Measurements from ENCODE around the gene FAM149B1. TPM values are rescaled to one million over a fixed set of nuclear protein-coding genes. Genes with fewer than 3 reads are reported as not detected.

FAM149B1 gene
- total RNA-seq, 4 donors from 2014 or later = 2.2 to 6.9 (median 5.6) TPM

DNA sequence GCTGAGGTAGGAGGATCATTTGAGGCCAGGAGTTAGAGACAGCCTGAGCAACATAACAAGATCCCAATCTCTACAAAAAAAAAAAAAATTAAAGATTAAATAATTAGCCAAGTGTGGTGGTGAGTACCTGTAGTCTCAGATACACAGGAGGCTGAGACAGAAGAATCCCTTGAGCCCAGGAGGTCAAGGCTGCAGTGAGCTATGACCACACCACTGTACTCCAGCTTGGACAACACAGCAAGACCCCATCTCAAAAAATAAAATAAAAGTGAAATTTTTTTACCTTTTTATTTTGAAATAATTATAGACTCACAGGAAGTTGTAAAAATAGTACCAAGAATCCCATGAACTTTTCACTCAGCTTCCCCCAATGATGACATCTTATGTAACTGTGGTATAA is 4.9 kb downstream of the FAM149B1 start:
- intact Hi-C loops (cut with DNase I; ENCODE audit: low total_unique reads) = no loop called here
- TF ChIP-seq CTCF (IDR thresholded peaks at IDR 0.05 in 4 of 5, conservative IDR thresholded peaks at IDR 0.05 in 1 of 5) (no peak), POLR2A (IDR thresholded peaks at IDR 0.05) (no peak)
- peaks cover 4 to 14% of the 10 kb centered on the region in 2 donors for H3K4me1 ChIP-seq

DNA sequence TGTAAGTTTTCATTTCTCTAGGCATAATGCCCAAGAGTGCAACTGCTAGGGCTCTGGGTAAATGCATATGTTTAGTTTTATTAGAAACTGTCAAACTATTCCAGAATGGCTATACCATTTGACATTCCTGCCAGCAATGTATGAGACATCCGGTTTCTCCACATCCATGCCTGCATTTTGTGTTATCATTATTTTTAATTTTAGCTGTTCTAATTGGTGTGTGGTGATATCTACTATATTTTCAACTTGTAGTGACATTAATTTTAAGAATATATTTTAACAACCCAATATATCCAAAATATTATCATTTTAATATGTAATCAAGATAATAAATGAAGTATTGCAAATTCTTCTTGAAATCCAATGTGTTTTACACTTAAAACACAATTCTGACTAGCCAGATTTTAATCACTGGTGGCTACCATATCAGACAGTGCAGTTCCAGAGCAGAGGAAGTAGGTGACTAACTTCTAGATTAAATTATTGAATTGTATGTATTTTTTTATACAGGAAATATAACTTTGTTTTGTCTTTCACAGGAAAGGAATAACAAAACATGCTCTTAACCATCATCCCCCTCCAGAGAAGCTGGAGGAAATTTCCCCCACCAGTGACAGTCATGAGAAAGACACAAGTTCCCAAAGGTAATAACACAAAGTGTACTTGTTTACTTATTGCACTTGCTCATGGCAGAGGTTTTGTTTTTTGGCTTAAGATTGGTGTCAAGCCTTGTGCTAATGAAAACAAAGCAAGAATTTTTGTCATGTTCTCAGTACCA is 6.4 kb downstream of the FAM149B1 start:
- no peak overlapping the region for H3K4me3 ChIP-seq
- intact Hi-C loops (cut with DNase I; ENCODE audit: low total_unique reads) (no loop called here), in situ Hi-C loops (cut with MboI; ENCODE audit: low sequenced_read_pairs in 4 of 4) (loop anchor here (25.0 kb wide), 2 partner anchors 112 to 812 kb away; partner anchors contain the start of gene DNAJB12 (in 4 of the 4))
- H3K27ac ChIP-seq = no peak overlapping the region
- peaks cover 0 to 38% of the 10 kb centered on the region in 2 donors for H3K36me3 ChIP-seq
- peaks cover 0 to 4% of the 10 kb centered on the region in 2 donors for H3K4me1 ChIP-seq
- no peak for TF ChIP-seq CTCF (IDR thresholded peaks at IDR 0.05 in 4 of 5, conservative IDR thresholded peaks at IDR 0.05 in 1 of 5)
- no peak for TF ChIP-seq POLR2A (IDR thresholded peaks at IDR 0.05)
- no peak for ATAC-seq
- H3K9me3 ChIP-seq = no peaks in the 10 kb centered on the region
- DNase-seq = no peak
- H3K27me3 ChIP-seq = no peaks in the 10 kb centered on the region

More for the DNA sequence above, 4.9 kb downstream of the FAM149B1 start:
- DNase-seq (no peak), ATAC-seq (no peak)
- no peak overlapping the region for H3K4me3 ChIP-seq
- no peak overlapping the region for H3K27ac ChIP-seq
- H3K27me3 ChIP-seq = no peaks in the 10 kb centered on the region
- in situ Hi-C loops (cut with MboI; ENCODE audit: low sequenced_read_pairs in 4 of 4) = loop anchor here (25.0 kb wide), 2 partner anchors 111 to 811 kb away; partner anchors contain the start of gene DNAJB12 (in 4 of the 4)
- H3K9me3 ChIP-seq = no peaks in the 10 kb centered on the region
- peaks cover 0 to 24% of the 10 kb centered on the region in 2 donors for H3K36me3 ChIP-seq

GRCh38 chr10:73182568-73182967 is 14.6 kb downstream of the FAM149B1 start:
- no peak overlapping the region for H3K4me3 ChIP-seq
- H3K36me3 ChIP-seq = peaks cover 0 to 49% of the 10 kb centered on the region in 2 donors
- no peaks in the 10 kb centered on the region for H3K4me1 ChIP-seq
- H3K27me3 ChIP-seq = no peaks in the 10 kb centered on the region
- intact Hi-C loops (cut with DNase I; ENCODE audit: low total_unique reads) = no loop called here
- ATAC-seq (no peak), DNase-seq (no peak)
- no peak for TF ChIP-seq POLR2A (IDR thresholded peaks at IDR 0.05)
- TF ChIP-seq CTCF (IDR thresholded peaks at IDR 0.05 in 4 of 5, conservative IDR thresholded peaks at IDR 0.05 in 1 of 5) = no peak
- in situ Hi-C loops (cut with MboI; ENCODE audit: low sequenced_read_pairs in 4 of 4) = no loop called here
- H3K9me3 ChIP-seq = no peaks in the 10 kb centered on the region
- H3K27ac ChIP-seq = no peak overlapping the region

DNA sequence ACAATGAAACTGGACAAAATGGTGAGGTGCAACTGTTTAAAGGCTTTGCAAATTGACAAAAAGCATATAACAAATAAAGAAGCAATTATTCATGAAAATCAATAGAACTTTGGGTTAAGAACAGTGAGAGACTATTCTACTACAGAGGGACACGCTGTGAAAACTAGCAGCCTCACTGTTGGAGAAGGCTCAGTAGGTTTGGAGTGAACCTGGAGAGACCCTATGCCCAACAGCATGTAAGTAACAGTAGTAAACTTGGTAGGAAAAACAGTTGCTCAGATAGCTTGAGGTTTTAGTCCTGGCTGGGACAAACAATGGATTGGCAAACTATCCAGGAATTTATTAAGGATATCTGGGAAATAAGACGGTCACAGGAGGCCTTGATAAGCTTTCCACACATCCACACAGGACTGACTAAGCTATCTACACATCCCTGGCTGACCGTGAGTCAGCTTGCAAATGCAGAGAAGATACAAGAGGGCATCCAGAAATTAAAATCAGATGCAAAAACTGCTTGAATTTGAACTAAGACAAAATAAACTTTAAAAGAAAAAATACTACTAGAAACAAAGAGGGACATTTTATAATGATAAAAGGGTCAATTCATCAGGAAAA is 15.9 kb downstream of the FAM149B1 start:
- Histone ChIP-seq H3K27me3 (no peaks in the 10 kb centered on the region), H3K4me3 (no peak overlapping the region), H3K27ac (no peak overlapping the region), H3K4me1 (no peaks in the 10 kb centered on the region), H3K9me3 (no peaks in the 10 kb centered on the region), H3K36me3 (peaks cover 0 to 38% of the 10 kb centered on the region in 2 donors)
- no peak for TF ChIP-seq CTCF (IDR thresholded peaks at IDR 0.05 in 4 of 5, conservative IDR thresholded peaks at IDR 0.05 in 1 of 5)
- TF ChIP-seq POLR2A (IDR thresholded peaks at IDR 0.05) = no peak
- in situ Hi-C loops (cut with MboI; ENCODE audit: low sequenced_read_pairs in 4 of 4) = no loop called here
- intact Hi-C loops (cut with DNase I; ENCODE audit: low total_unique reads) = no loop called here
- ATAC-seq = no peak
- DNase-seq = no peak

Data from gastrocnemius medialis (tissue), 4 donors.